ENCODE measurements around the gene DGKI.

- TF ChIP-seq SUZ12 (IDR thresholded peaks at IDR 0.05; ENCODE audit: extremely low read depth, insufficient read depth, insufficient read length) (no peak), YY1 (IDR thresholded peaks at IDR 0.05; ENCODE audit: insufficient read depth, insufficient read length) (no peak)
Measured at GRCh38 chr7:137867289-137867688, 20.5 kb upstream of the DGKI start.

Measured in NT2/D1 (cell line).